ENCODE measurements around the gene C12orf43.
"Not testable (repeated sequence)": the region's sequence is repeated elsewhere in the genome, so short reads cannot be mapped to it uniquely, and the experiment has no call there.

Gene C12orf43

GRCh38 chr12:121060149-121061001 is 44.1 kb upstream of the C12orf43 start:
- CTCF ChIA-PET: interaction anchor here (0.6 to 2.0 kb wide), 5 partner anchors 15 to 477 kb away, joined by 3 to 8 read pairs (median 3); no protein-coding TSS in a partner anchor
- POLR2A ChIA-PET: no interaction called here
- TF ChIP-seq TARDBP (IDR thresholded peaks at IDR 0.05) (no peak), PKNOX1 (IDR thresholded peaks at IDR 0.05) (peak; percentile 82), FOXA1 (IDR thresholded peaks at IDR 0.05) (no peak), ZNF384 (IDR thresholded peaks at IDR 0.05) (no peak)

GRCh38 chr12:121059031-121059898 is 43.0 kb upstream of the C12orf43 start:
- CTCF ChIA-PET: interaction anchor here (0.6 to 0.7 kb wide), 2 partner anchors 60 to 226 kb away, joined by 3 to 4 read pairs; no protein-coding TSS in a partner anchor
- POLR2A ChIA-PET: no interaction called here
- no peak for TF ChIP-seq FOXK2 (IDR thresholded peaks at IDR 0.05)
- no peak for TF ChIP-seq BHLHE40 (IDR thresholded peaks at IDR 0.05; ENCODE audit: borderline replicate concordance)
- no peak for TF ChIP-seq SUZ12 (IDR thresholded peaks at IDR 0.05)
- TF ChIP-seq HDGF (IDR thresholded peaks at IDR 0.05; ENCODE audit: borderline replicate concordance): no peak
- no peak for TF ChIP-seq NFRKB (IDR thresholded peaks at IDR 0.05)
- no peak for TF ChIP-seq ZNF384 (IDR thresholded peaks at IDR 0.05)
- no peak for TF ChIP-seq FOXM1 (IDR thresholded peaks at IDR 0.05; ENCODE audit: borderline replicate concordance)
- no peak for TF ChIP-seq CTBP1 (IDR thresholded peaks at IDR 0.05; ENCODE audit: borderline replicate concordance)
- no peak for TF ChIP-seq TARDBP (IDR thresholded peaks at IDR 0.05)
- TF ChIP-seq LEF1 (IDR thresholded peaks at IDR 0.05; ENCODE audit: borderline replicate concordance): no peak
- TF ChIP-seq ELF4 (IDR thresholded peaks at IDR 0.05): no peak
- TF ChIP-seq FOXA1 (IDR thresholded peaks at IDR 0.05): no peak
- no peak for DNase-seq (ENCODE audit: extremely low spot score)

More at GRCh38 chr12:121060149-121061001, 44.1 kb upstream of the C12orf43 start:
- DNase-seq (ENCODE audit: extremely low spot score): peak; percentile 42

GRCh38 chr12:121057794-121058193 is 41.5 kb upstream of the C12orf43 start:
- TF ChIP-seq L3MBTL2 (conservative IDR thresholded peaks at IDR 0.05): no peak
- no peak for TF ChIP-seq TARDBP (IDR thresholded peaks at IDR 0.05)
- ChIA-PET POLR2A (no interaction called here), CTCF (interaction anchor here (0.7 to 1.3 kb wide), 4 partner anchors 9 to 156 kb away, joined by 3 to 4 read pairs (median 4); no protein-coding TSS in a partner anchor)
- no peak for DNase-seq (ENCODE audit: extremely low spot score)

- TF ChIP-seq TARDBP (IDR thresholded peaks at IDR 0.05): no peak
- no peak for TF ChIP-seq FOXK2 (IDR thresholded peaks at IDR 0.05)
- no peak for TF ChIP-seq SUZ12 (IDR thresholded peaks at IDR 0.05)
- no peak for TF ChIP-seq FOXA1 (IDR thresholded peaks at IDR 0.05)
- TF ChIP-seq ZNF384 (IDR thresholded peaks at IDR 0.05): no peak
- no peak for TF ChIP-seq ELF4 (IDR thresholded peaks at IDR 0.05)
- no peak for TF ChIP-seq HDGF (IDR thresholded peaks at IDR 0.05; ENCODE audit: borderline replicate concordance)
- TF ChIP-seq L3MBTL2 (conservative IDR thresholded peaks at IDR 0.05): no peak
- TF ChIP-seq SP1 (IDR thresholded peaks at IDR 0.05): no peak
- TF ChIP-seq NFRKB (IDR thresholded peaks at IDR 0.05): no peak
- TF ChIP-seq BHLHE40 (IDR thresholded peaks at IDR 0.05; ENCODE audit: borderline replicate concordance): no peak
- POLR2A ChIA-PET: no interaction called here
- no peak for DNase-seq (ENCODE audit: extremely low spot score)
- CTCF ChIA-PET: interaction anchor here (0.8 kb wide), 1 partner anchor 55 kb away, joined by 3 read pairs; no protein-coding TSS in a partner anchor
These were observed 37.4 kb upstream of the C12orf43 start for GRCh38 chr12:121053706-121054105.

GRCh38 chr12:121050725-121051124 is 34.4 kb upstream of the C12orf43 start:
- no peak for DNase-seq (ENCODE audit: extremely low spot score)
- no peak for TF ChIP-seq ZNF384 (IDR thresholded peaks at IDR 0.05)
- TF ChIP-seq FOXA1 (IDR thresholded peaks at IDR 0.05): no peak
- no peak for TF ChIP-seq SUZ12 (IDR thresholded peaks at IDR 0.05)
- no peak for TF ChIP-seq FOXK2 (IDR thresholded peaks at IDR 0.05)
- no peak for TF ChIP-seq L3MBTL2 (conservative IDR thresholded peaks at IDR 0.05)
- TF ChIP-seq PKNOX1 (IDR thresholded peaks at IDR 0.05): no peak
- TF ChIP-seq ELF4 (IDR thresholded peaks at IDR 0.05): no peak
- no peak for TF ChIP-seq ARNT (IDR thresholded peaks at IDR 0.05)
- TF ChIP-seq HDGF (IDR thresholded peaks at IDR 0.05; ENCODE audit: borderline replicate concordance): no peak
- ChIA-PET CTCF (interaction anchor here (0.6 kb wide), 1 partner anchor 11 kb away, joined by 7 read pairs; no protein-coding TSS in a partner anchor), POLR2A (interaction anchor here (0.6 kb wide), 1 partner anchor 59 kb away, joined by 3 read pairs; no protein-coding TSS in a partner anchor)

- DNase-seq (ENCODE audit: extremely low spot score): no peak
- TF ChIP-seq SP1 (IDR thresholded peaks at IDR 0.05): no peak
- TF ChIP-seq SUZ12 (IDR thresholded peaks at IDR 0.05): no peak
- CTCF ChIA-PET: interaction anchor here (1.3 kb wide), 1 partner anchor 9 kb away, joined by 3 read pairs; no protein-coding TSS in a partner anchor
- POLR2A ChIA-PET: no interaction called here
These were observed 32.2 kb upstream of the C12orf43 start for GRCh38 chr12:121048442-121048841.

GRCh38 chr12:121047400-121047799 is 31.1 kb upstream of the C12orf43 start:
- POLR2A ChIA-PET; DNase-seq (ENCODE audit: extremely low spot score); CTCF ChIA-PET: not testable (repeated sequence)

Data from HEK293T (cell line).